ENCODE measurements around the gene PNPLA8. TPM values are rescaled to one million over a fixed set of nuclear protein-coding genes. Genes with fewer than 3 reads are reported as not detected.
A peak's percentile ranks its signal among the peaks of the same experiment; 100 is the strongest.

PNPLA8 gene
- total RNA-seq, 1 donor from 2014 or later, result 16.2 TPM

DNA sequence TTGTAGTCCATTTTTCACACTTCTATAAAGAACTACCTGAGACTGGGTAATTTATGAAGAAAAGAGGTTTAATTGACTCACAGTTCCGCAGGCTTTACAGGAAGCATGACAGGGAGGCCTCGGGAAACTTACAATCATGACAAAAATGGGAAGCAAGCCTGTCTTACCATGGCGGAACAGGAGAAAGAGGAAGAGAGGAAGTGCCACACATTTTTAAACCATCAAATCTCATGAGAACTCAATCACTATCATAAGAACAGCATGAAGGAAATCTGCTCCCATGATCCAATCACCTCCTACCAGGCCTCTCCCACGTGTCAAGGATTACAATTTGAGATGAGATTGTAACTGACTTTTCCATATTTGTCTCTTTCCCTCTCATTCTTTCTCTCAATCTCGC is 9.3 kb upstream of the PNPLA8 start:
- no peak overlapping the region for H3K9ac ChIP-seq (ENCODE audit: low read depth in 1 of 3, low read length in 3 of 3)
- no peaks in the 10 kb centered on the region for H3K27me3 ChIP-seq (ENCODE audit: control insufficient read depth in 3 of 3, insufficient read depth in 3 of 3, low read length in 3 of 3)
- H3K36me3 ChIP-seq (ENCODE audit: control insufficient read depth in 3 of 3, insufficient read depth in 3 of 3, low read length in 3 of 3), result no peaks in the 10 kb centered on the region
- no peak overlapping the region for H3K27ac ChIP-seq (ENCODE audit: low read depth, low read length)
- no peaks in the 10 kb centered on the region for H3K9me3 ChIP-seq (ENCODE audit: control insufficient read depth in 3 of 3, low read length in 3 of 3)
- H3K4me3 ChIP-seq (ENCODE audit: low read length in 3 of 3), result no peak overlapping the region
- H3K4me1 ChIP-seq (ENCODE audit: control insufficient read depth in 3 of 3, insufficient read depth in 3 of 3, low read length in 3 of 3), result no peaks in the 10 kb centered on the region

GRCh38 chr7:108533712-108534111 is 7.8 kb upstream of the PNPLA8 start:
- Histone ChIP-seq H3K9me3 (ENCODE audit: control insufficient read depth in 3 of 3, low read length in 3 of 3) (no peaks in the 10 kb centered on the region), H3K9ac (ENCODE audit: low read depth in 1 of 3, low read length in 3 of 3) (no peak overlapping the region), H3K4me3 (ENCODE audit: low read length in 3 of 3) (no peak overlapping the region), H3K27ac (ENCODE audit: low read depth, low read length) (no peak overlapping the region), H3K4me1 (ENCODE audit: control insufficient read depth in 3 of 3, insufficient read depth in 3 of 3, low read length in 3 of 3) (no peaks in the 10 kb centered on the region), H3K36me3 (ENCODE audit: control insufficient read depth in 3 of 3, insufficient read depth in 3 of 3, low read length in 3 of 3) (no peaks in the 10 kb centered on the region), H3K27me3 (ENCODE audit: control insufficient read depth in 3 of 3, insufficient read depth in 3 of 3, low read length in 3 of 3) (no peaks in the 10 kb centered on the region)

GRCh38 chr7:108529341-108529740 is 3.4 kb upstream of the PNPLA8 start:
- H3K9ac ChIP-seq (ENCODE audit: low read depth in 1 of 3, low read length in 3 of 3), result no peak overlapping the region
- no peaks in the 10 kb centered on the region for H3K36me3 ChIP-seq (ENCODE audit: control insufficient read depth in 3 of 3, insufficient read depth in 3 of 3, low read length in 3 of 3)
- no peak overlapping the region for H3K4me3 ChIP-seq (ENCODE audit: low read length in 3 of 3)
- peaks cover 10 to 13% (median 11%) of the 10 kb centered on the region in 3 donors for H3K4me1 ChIP-seq (ENCODE audit: control insufficient read depth in 3 of 3, insufficient read depth in 3 of 3, low read length in 3 of 3)
- H3K27me3 ChIP-seq (ENCODE audit: control insufficient read depth in 3 of 3, insufficient read depth in 3 of 3, low read length in 3 of 3), result no peaks in the 10 kb centered on the region
- no peaks in the 10 kb centered on the region for H3K9me3 ChIP-seq (ENCODE audit: control insufficient read depth in 3 of 3, low read length in 3 of 3)
- no peak overlapping the region for H3K27ac ChIP-seq (ENCODE audit: low read depth, low read length)

DNA sequence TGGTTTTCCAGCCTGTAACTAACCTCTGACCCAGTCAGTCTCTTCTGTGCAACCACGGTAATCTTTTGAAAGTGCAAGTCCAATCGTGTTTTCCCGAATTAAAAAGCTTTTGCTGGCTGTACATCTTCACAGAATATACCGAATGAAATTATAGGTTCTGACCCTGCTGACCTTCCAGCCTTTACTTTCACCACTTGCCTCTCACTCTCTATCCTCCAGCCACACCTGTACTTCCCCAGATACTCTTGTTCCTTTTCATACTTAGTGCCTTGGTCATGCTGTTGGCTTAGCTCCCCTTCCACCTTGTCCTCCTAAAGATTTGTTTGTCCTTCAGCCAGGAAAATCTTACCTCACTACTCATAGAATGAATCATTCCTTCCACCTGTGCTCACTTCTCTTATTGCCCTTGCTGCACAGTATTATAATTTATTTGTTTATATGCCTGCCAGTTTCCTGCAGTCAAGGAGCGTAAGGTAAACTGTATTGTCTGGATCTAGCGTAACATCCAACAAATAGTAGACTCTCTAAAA is 2.3 kb upstream of the PNPLA8 start:
- peaks cover 16 to 19% (median 18%) of the 10 kb centered on the region in 3 donors for H3K4me1 ChIP-seq (ENCODE audit: control insufficient read depth in 3 of 3, insufficient read depth in 3 of 3, low read length in 3 of 3)
- H3K9ac ChIP-seq (ENCODE audit: low read depth in 1 of 3, low read length in 3 of 3), result no peak overlapping the region
- no peaks in the 10 kb centered on the region for H3K27me3 ChIP-seq (ENCODE audit: control insufficient read depth in 3 of 3, insufficient read depth in 3 of 3, low read length in 3 of 3)
- no peaks in the 10 kb centered on the region for H3K36me3 ChIP-seq (ENCODE audit: control insufficient read depth in 3 of 3, insufficient read depth in 3 of 3, low read length in 3 of 3)
- H3K9me3 ChIP-seq (ENCODE audit: control insufficient read depth in 3 of 3, low read length in 3 of 3), result no peaks in the 10 kb centered on the region
- H3K4me3 ChIP-seq (ENCODE audit: low read length in 3 of 3), result no peak overlapping the region
- no peak overlapping the region for H3K27ac ChIP-seq (ENCODE audit: low read depth, low read length)

GRCh38 chr7:108526768-108527017 is 758 bp upstream of the PNPLA8 start:
- no peaks in the 10 kb centered on the region for H3K9me3 ChIP-seq (ENCODE audit: control insufficient read depth in 3 of 3, low read length in 3 of 3)
- H3K4me3 ChIP-seq (ENCODE audit: low read length in 3 of 3), result peak overlapping the region; percentile 88 to 91 (median 89)
- peaks cover 16 to 19% (median 18%) of the 10 kb centered on the region in 3 donors for H3K4me1 ChIP-seq (ENCODE audit: control insufficient read depth in 3 of 3, insufficient read depth in 3 of 3, low read length in 3 of 3)
- H3K27ac ChIP-seq (ENCODE audit: low read depth, low read length), result peak overlapping the region; percentile 99
- no peaks in the 10 kb centered on the region for H3K27me3 ChIP-seq (ENCODE audit: control insufficient read depth in 3 of 3, insufficient read depth in 3 of 3, low read length in 3 of 3)
- peak overlapping the region; percentile 93 to 97 (median 96) for H3K9ac ChIP-seq (ENCODE audit: low read depth in 1 of 3, low read length in 3 of 3)
- H3K36me3 ChIP-seq (ENCODE audit: control insufficient read depth in 3 of 3, insufficient read depth in 3 of 3, low read length in 3 of 3), result no peaks in the 10 kb centered on the region

DNA sequence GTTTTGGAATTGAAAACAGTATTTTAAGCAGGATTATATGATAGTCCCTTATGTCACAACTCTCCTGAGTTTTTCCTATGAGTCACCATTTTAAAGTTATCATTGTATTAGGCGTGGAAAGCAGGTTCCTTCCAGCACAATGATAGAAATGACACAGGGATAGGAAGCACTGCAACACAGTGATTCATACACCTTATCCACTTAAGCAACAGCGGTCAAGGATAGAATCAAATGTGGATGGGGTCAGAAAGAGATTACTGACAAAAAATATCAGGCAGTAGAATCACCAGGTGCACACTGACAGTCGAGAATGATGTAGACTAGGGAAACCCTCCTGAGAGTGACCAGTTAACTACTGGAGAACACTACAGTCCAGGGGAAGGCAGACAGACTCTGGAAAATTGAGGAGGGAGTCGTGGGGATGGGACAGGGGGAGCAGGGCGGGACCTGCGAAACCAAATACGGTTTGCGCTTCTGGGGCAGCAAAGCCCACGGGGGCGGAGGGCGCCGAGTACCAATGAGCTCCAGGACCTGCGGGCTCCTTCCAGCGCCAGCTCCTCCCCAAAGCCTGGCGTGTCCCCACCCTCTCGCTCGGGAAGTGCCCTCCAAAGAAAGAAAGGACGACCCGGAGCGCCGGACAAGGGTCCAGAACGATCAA is 479 bp downstream of the PNPLA8 start:
- Histone ChIP-seq H3K36me3 (ENCODE audit: control insufficient read depth in 3 of 3, insufficient read depth in 3 of 3, low read length in 3 of 3) (no peaks in the 10 kb centered on the region), H3K27ac (ENCODE audit: low read depth, low read length) (peak overlapping the region; percentile 99), H3K9ac (ENCODE audit: low read depth in 1 of 3, low read length in 3 of 3) (peak overlapping the region; percentile 95 to 96 (median 96)), H3K9me3 (ENCODE audit: control insufficient read depth in 3 of 3, low read length in 3 of 3) (no peaks in the 10 kb centered on the region), H3K4me1 (ENCODE audit: control insufficient read depth in 3 of 3, insufficient read depth in 3 of 3, low read length in 3 of 3) (peaks cover 16 to 19% (median 18%) of the 10 kb centered on the region in 3 donors), H3K27me3 (ENCODE audit: control insufficient read depth in 3 of 3, insufficient read depth in 3 of 3, low read length in 3 of 3) (no peaks in the 10 kb centered on the region), H3K4me3 (ENCODE audit: low read length in 3 of 3) (peak overlapping the region; percentile 90 to 97 (median 91))

DNA sequence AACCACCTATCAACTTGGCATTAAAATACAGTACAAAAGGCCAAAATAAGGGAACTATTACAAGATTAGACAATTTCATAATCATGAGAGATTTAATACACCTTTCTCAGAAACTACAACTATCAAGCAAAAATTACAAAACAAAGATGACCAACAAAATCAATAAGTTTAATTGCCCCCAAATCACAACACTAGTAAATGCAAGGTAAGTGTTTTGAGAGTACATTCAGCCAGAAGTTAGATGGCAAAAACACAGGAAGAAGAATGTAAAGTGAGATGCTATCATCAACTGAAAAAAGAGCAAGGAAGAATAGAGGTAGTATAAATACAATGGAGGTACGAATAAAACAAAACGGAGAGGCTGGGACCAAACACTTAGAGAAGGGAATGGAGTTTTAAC is 3.2 kb downstream of the PNPLA8 start:
- no peak overlapping the region for H3K27ac ChIP-seq (ENCODE audit: low read depth, low read length)
- no peaks in the 10 kb centered on the region for H3K27me3 ChIP-seq (ENCODE audit: control insufficient read depth in 3 of 3, insufficient read depth in 3 of 3, low read length in 3 of 3)
- H3K4me1 ChIP-seq (ENCODE audit: control insufficient read depth in 3 of 3, insufficient read depth in 3 of 3, low read length in 3 of 3), result peaks cover 16 to 21% (median 19%) of the 10 kb centered on the region in 3 donors
- peaks cover 0 to 6% (median 6%) of the 10 kb centered on the region in 3 donors for H3K36me3 ChIP-seq (ENCODE audit: control insufficient read depth in 3 of 3, insufficient read depth in 3 of 3, low read length in 3 of 3)
- no peaks in the 10 kb centered on the region for H3K9me3 ChIP-seq (ENCODE audit: control insufficient read depth in 3 of 3, low read length in 3 of 3)
- H3K9ac ChIP-seq (ENCODE audit: low read depth in 1 of 3, low read length in 3 of 3), result no peak overlapping the region
- no peak overlapping the region for H3K4me3 ChIP-seq (ENCODE audit: low read length in 3 of 3)

DNA sequence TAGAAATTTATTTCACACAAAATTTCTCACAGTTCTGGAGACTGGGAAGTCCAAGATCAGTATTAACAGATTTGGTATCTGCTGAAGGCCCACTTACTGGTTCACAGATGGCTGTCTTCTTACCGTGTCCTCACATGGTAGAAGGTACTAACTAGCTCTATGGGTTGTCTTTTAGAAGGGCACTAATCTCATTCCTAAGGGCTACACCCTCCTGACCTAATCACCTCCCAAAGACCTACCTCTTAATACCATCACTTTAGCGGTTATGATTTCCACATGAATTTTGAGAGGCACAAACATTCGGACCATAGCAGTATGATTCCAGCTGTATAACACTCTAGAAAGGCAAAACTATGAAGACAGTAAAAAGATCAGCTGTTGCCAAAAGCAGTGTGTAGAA is 8.0 kb downstream of the PNPLA8 start:
- H3K9ac ChIP-seq (ENCODE audit: low read depth in 1 of 3, low read length in 3 of 3), result no peak overlapping the region
- H3K27ac ChIP-seq (ENCODE audit: low read depth, low read length), result no peak overlapping the region
- H3K4me1 ChIP-seq (ENCODE audit: control insufficient read depth in 3 of 3, insufficient read depth in 3 of 3, low read length in 3 of 3), result peaks cover 0 to 2% (median 0%) of the 10 kb centered on the region in 3 donors
- H3K36me3 ChIP-seq (ENCODE audit: control insufficient read depth in 3 of 3, insufficient read depth in 3 of 3, low read length in 3 of 3), result peaks cover 3 to 11% (median 10%) of the 10 kb centered on the region in 3 donors
- H3K4me3 ChIP-seq (ENCODE audit: low read length in 3 of 3), result no peak overlapping the region
- H3K27me3 ChIP-seq (ENCODE audit: control insufficient read depth in 3 of 3, insufficient read depth in 3 of 3, low read length in 3 of 3), result no peaks in the 10 kb centered on the region
- H3K9me3 ChIP-seq (ENCODE audit: control insufficient read depth in 3 of 3, low read length in 3 of 3), result no peaks in the 10 kb centered on the region

GRCh38 chr7:108515630-108516029 is 10.3 kb downstream of the PNPLA8 start:
- Histone ChIP-seq H3K9me3 (ENCODE audit: control insufficient read depth in 3 of 3, low read length in 3 of 3) (no peaks in the 10 kb centered on the region), H3K27ac (ENCODE audit: low read depth, low read length) (no peak overlapping the region), H3K4me1 (ENCODE audit: control insufficient read depth in 3 of 3, insufficient read depth in 3 of 3, low read length in 3 of 3) (peaks cover 0 to 2% (median 0%) of the 10 kb centered on the region in 3 donors), H3K36me3 (ENCODE audit: control insufficient read depth in 3 of 3, insufficient read depth in 3 of 3, low read length in 3 of 3) (peaks cover 3 to 20% (median 19%) of the 10 kb centered on the region in 3 donors), H3K4me3 (ENCODE audit: low read length in 3 of 3) (no peak overlapping the region), H3K27me3 (ENCODE audit: control insufficient read depth in 3 of 3, insufficient read depth in 3 of 3, low read length in 3 of 3) (no peaks in the 10 kb centered on the region), H3K9ac (ENCODE audit: low read depth in 1 of 3, low read length in 3 of 3) (no peak overlapping the region)

GRCh38 chr7:108515013-108515412 is 10.9 kb downstream of the PNPLA8 start:
- H3K36me3 ChIP-seq (ENCODE audit: control insufficient read depth in 3 of 3, insufficient read depth in 3 of 3, low read length in 3 of 3), result peaks cover 7 to 25% (median 19%) of the 10 kb centered on the region in 3 donors

More at GRCh38 chr7:108515013-108515412, 10.9 kb downstream of the PNPLA8 start:
- Histone ChIP-seq H3K27ac (ENCODE audit: low read depth, low read length) (no peak overlapping the region), H3K9me3 (ENCODE audit: control insufficient read depth in 3 of 3, low read length in 3 of 3) (no peaks in the 10 kb centered on the region), H3K9ac (ENCODE audit: low read depth in 1 of 3, low read length in 3 of 3) (no peak overlapping the region), H3K27me3 (ENCODE audit: control insufficient read depth in 3 of 3, insufficient read depth in 3 of 3, low read length in 3 of 3) (no peaks in the 10 kb centered on the region), H3K4me1 (ENCODE audit: control insufficient read depth in 3 of 3, insufficient read depth in 3 of 3, low read length in 3 of 3) (peaks cover 0 to 2% (median 0%) of the 10 kb centered on the region in 3 donors), H3K4me3 (ENCODE audit: low read length in 3 of 3) (no peak overlapping the region)
